HEK293 (cell line): ENCODE results near the gene KEAP1.
A peak's percentile ranks its signal among the peaks of the same experiment; 100 is the strongest.
"Not testable (repeated sequence)": the region's sequence is repeated elsewhere in the genome, so short reads cannot be mapped to it uniquely, and the experiment has no call there.

Experiments used
- CTCF ChIA-PET: fragments of 350-600 bp; formaldehyde crosslinking; extraction: SDS; loops from one replicate; lab custom pipeline; 2021; ENCODE audit warnings: antibody characterized with exemption; lab: Yijun Ruan, JAX
- POLR2A ChIA-PET: fragments of 300-600 bp; formaldehyde crosslinking; extraction: SDS; loops from one replicate; lab custom pipeline; 2020; ENCODE audit warnings: antibody characterized with exemption, inconsistent platforms; lab: Yijun Ruan, JAX
- H3K27ac ChIP-seq: fragments of 200-500 bp; sonication (Bioruptor generic); 2 replicates; pipeline ENCODE4 v1.5.1; 2014; ENCODE audit warnings: low read depth, low read length, control low read depth, inconsistent platforms; ENCODE audit errors: extremely low read depth
- H3K36me3 ChIP-seq, 2 experiments: fragments of 200-500 bp in 1 of 2; sonication (Bioruptor generic) in 1 of 2; 1 replicate in 1 of 2; 2 replicates in 1 of 2; pipeline ENCODE4 v1.5.1; 2014 to 2017; ENCODE audit warnings: inconsistent platforms in 2 of 2, low read length in 2 of 2; ENCODE audit not compliant: control insufficient read depth in 2 of 2, insufficient read depth in 1 of 2
- H3K4me1 ChIP-seq: fragments of 200-500 bp; sonication (Bioruptor generic); 2 replicates; pipeline ENCODE4 v1.5.1; 2014; ENCODE audit warnings: mild to moderate bottlenecking, low read length, inconsistent platforms; ENCODE audit not compliant: control insufficient read depth, insufficient read depth
- H3K4me3 ChIP-seq: 2 replicates; pipeline ENCODE4 v1.5.1; 2011; ENCODE audit warnings: low read depth, mild to moderate bottlenecking, control low read depth, low read length, moderate library complexity
- H3K9me3 ChIP-seq: fragments of 200-500 bp; sonication (Bioruptor generic); 2 replicates; pipeline ENCODE4 v1.5.1; 2014; ENCODE audit warnings: low read depth, low read length, inconsistent platforms; ENCODE audit not compliant: control insufficient read depth, insufficient read depth
- EGR2 ChIP-seq: fragments of 450-650 bp; formaldehyde crosslinking; IDR thresholded peaks from 2 replicates; pipeline ENCODE4 v1.5.1; 2016; ENCODE audit warnings: low read depth, missing biosample characterization, missing genetic modification characterization
- GFI1B ChIP-seq: fragments of 450-650 bp; formaldehyde crosslinking; IDR thresholded peaks from 2 replicates; pipeline ENCODE4 v1.5.1; 2016; ENCODE audit warnings: missing biosample characterization, missing genetic modification characterization
- GLIS2 ChIP-seq: fragments of 450-650 bp; formaldehyde crosslinking; IDR thresholded peaks from 2 replicates; pipeline ENCODE4 v1.5.1; 2016; ENCODE audit warnings: missing biosample characterization, missing genetic modification characterization
- KLF1 ChIP-seq: fragments of 450-650 bp; formaldehyde crosslinking; IDR thresholded peaks from 2 replicates; pipeline ENCODE4 v1.5.1; 2016; ENCODE audit warnings: missing biosample characterization, missing genetic modification characterization
- PRDM1 ChIP-seq: fragments of 450-650 bp; formaldehyde crosslinking; IDR thresholded peaks from 2 replicates; pipeline ENCODE4; 2016; ENCODE audit warnings: missing biosample characterization, missing genetic modification characterization
- SCRT1 ChIP-seq: fragments of 450-650 bp; formaldehyde crosslinking; IDR thresholded peaks from 2 replicates; pipeline ENCODE4 v1.5.1; 2016; ENCODE audit warnings: missing biosample characterization, missing genetic modification characterization, borderline replicate concordance
- SCRT2 ChIP-seq: fragments of 450-650 bp; formaldehyde crosslinking; IDR thresholded peaks from 2 replicates; pipeline ENCODE4 v1.5.1; 2016; ENCODE audit warnings: missing biosample characterization, missing genetic modification characterization
- ZEB2 ChIP-seq: fragments of 450-650 bp; formaldehyde crosslinking; IDR thresholded peaks from 2 replicates; pipeline ENCODE4 v1.5.1; 2016; ENCODE audit warnings: missing biosample characterization, missing genetic modification characterization
- ZFHX2 ChIP-seq: fragments of 450-650 bp; formaldehyde crosslinking; conservative IDR thresholded peaks from 2 replicates; pipeline ENCODE4 v1.5.1; 2016; ENCODE audit warnings: missing biosample characterization, missing genetic modification characterization
- ZNF292 ChIP-seq: fragments of 450-650 bp; formaldehyde crosslinking; IDR thresholded peaks from 2 replicates; pipeline ENCODE4 v1.5.1; 2016; ENCODE audit warnings: low read depth, missing biosample characterization, missing genetic modification characterization, borderline replicate concordance
- ZNF366 ChIP-seq: fragments of 450-650 bp; formaldehyde crosslinking; conservative IDR thresholded peaks from 2 replicates; pipeline ENCODE4 v1.5.1; 2016; ENCODE audit warnings: missing biosample characterization, missing genetic modification characterization
- ZNF398 ChIP-seq: fragments of 450-650 bp; formaldehyde crosslinking; IDR thresholded peaks from 2 replicates; pipeline ENCODE4 v1.5.1; 2017; ENCODE audit warnings: missing biosample characterization, missing genetic modification characterization
- ZNF404 ChIP-seq: fragments of 450-650 bp; formaldehyde crosslinking; IDR thresholded peaks from 2 replicates; pipeline ENCODE4 v1.5.1; 2017; ENCODE audit warnings: missing biosample characterization, missing genetic modification characterization
- ZNF48 ChIP-seq: fragments of 450-650 bp; formaldehyde crosslinking; IDR thresholded peaks from 2 replicates; pipeline ENCODE4 v1.5.1; 2016; ENCODE audit warnings: missing biosample characterization, missing genetic modification characterization
- ZNF654 ChIP-seq: fragments of 450-650 bp; formaldehyde crosslinking; IDR thresholded peaks from 2 replicates; pipeline ENCODE4 v1.5.1; 2016; ENCODE audit warnings: low read depth, missing biosample characterization, missing genetic modification characterization
- ZSCAN5A ChIP-seq: fragments of 450-650 bp; formaldehyde crosslinking; IDR thresholded peaks from 2 replicates; pipeline ENCODE4 v1.5.1; 2016; ENCODE audit warnings: missing biosample characterization, missing genetic modification characterization

Gene KEAP1

GRCh38 chr19:10467104-10467706, 36.0 kb downstream of the KEAP1 start:
- no peak overlapping the region for H3K4me3 ChIP-seq
- H3K9me3 ChIP-seq = no peaks in the 10 kb centered on the region
- TF ChIP-seq ZNF654 (tag by site-specific recombination) = no peak
- TF ChIP-seq ZEB2 = no peak
- peak; percentile 54; the same call in 1 of the 2 replicates for TF ChIP-seq SCRT2 (tag by site-specific recombination)
- peak; percentile 94 for TF ChIP-seq SCRT1 (tag by site-specific recombination)
- no peak for TF ChIP-seq ZNF404 (tag by site-specific recombination)
- H3K27ac ChIP-seq = no peak overlapping the region
- CTCF ChIA-PET = interaction anchor here (0.6 to 2.6 kb wide), 2 partner anchors 11 to 62 kb away, joined by 3 to 14 read pairs; no protein-coding TSS in a partner anchor
- POLR2A ChIA-PET = interaction anchor here (0.9 kb wide), 1 partner anchor 186 kb away, joined by 9 read pairs; no protein-coding TSS in a partner anchor
- H3K36me3 ChIP-seq = peaks cover 0 to 10% of the 10 kb centered on the region in 2 experiments; a peak in 2 of 3 replicates
- H3K4me1 ChIP-seq = no peaks in the 10 kb centered on the region

- no peaks in the 10 kb centered on the region for H3K4me1 ChIP-seq
- H3K9me3 ChIP-seq = no peaks in the 10 kb centered on the region
- H3K36me3 ChIP-seq = peaks cover 0 to 10% of the 10 kb centered on the region in 2 experiments; a peak in 2 of 3 replicates
- no peak overlapping the region for H3K4me3 ChIP-seq
- ChIA-PET POLR2A (no interaction called here), CTCF (no interaction called here)
- no peak overlapping the region for H3K27ac ChIP-seq
- TF ChIP-seq EGR2 (tag by site-specific recombination) (peak; percentile 22; the same call in 1 of the 2 replicates), ZNF48 (tag by site-specific recombination) (no peak), ZFHX2 (peak; percentile 39; the same call in 1 of the 2 replicates), ZNF292 (tag by site-specific recombination) (no peak), ZSCAN5A (tag by site-specific recombination) (no peak)
Observed at GRCh38 chr19:10464456-10464855, 38.7 kb downstream of the KEAP1 start.

GRCh38 chr19:10462557-10462956, 40.6 kb downstream of the KEAP1 start:
- no peak for TF ChIP-seq GLIS2 (tag by site-specific recombination)
- peak; percentile 66 for TF ChIP-seq ZNF366
- peak; percentile 88 for TF ChIP-seq PRDM1 (tag by site-specific recombination)
- no peak for TF ChIP-seq GFI1B (tag by site-specific recombination)
- TF ChIP-seq KLF1 = peak; percentile 71
- TF ChIP-seq ZNF398 (tag by site-specific recombination) = peak; percentile 59
- CTCF ChIA-PET = interaction anchor here (0.6 to 0.7 kb wide), 2 partner anchors 234 to 254 kb away, joined by 3 to 5 read pairs; no protein-coding TSS in a partner anchor
- H3K4me1 ChIP-seq = no peaks in the 10 kb centered on the region
- H3K36me3 ChIP-seq = peaks cover 0 to 10% of the 10 kb centered on the region in 2 experiments; a peak in 2 of 3 replicates
- no peak overlapping the region for H3K27ac ChIP-seq
- H3K9me3 ChIP-seq = no peaks in the 10 kb centered on the region
- POLR2A ChIA-PET = no interaction called here
- H3K4me3 ChIP-seq = no peak overlapping the region

- not testable (repeated sequence) for H3K4me3 ChIP-seq, H3K27ac ChIP-seq, H3K9me3 ChIP-seq, H3K4me1 ChIP-seq, H3K36me3 ChIP-seq
- CTCF ChIA-PET = interaction anchor here (0.6 to 0.8 kb wide), 3 partner anchors 183 to 255 kb away, joined by 3 to 5 read pairs (median 3); no protein-coding TSS in a partner anchor
- POLR2A ChIA-PET = interaction anchor here (1.1 kb wide), 1 partner anchor 17 kb away, joined by 3 read pairs; no protein-coding TSS in a partner anchor
Observed at GRCh38 chr19:10462042-10462441, 41.1 kb downstream of the KEAP1 start.
